ENCODE data around the gene CLDN6. TPM values are rescaled to one million over a fixed set of nuclear protein-coding genes. Genes with fewer than 3 reads are reported as not detected.

CLDN6 gene
- total and polyA plus RNA-seq, 9 of the 15 experiments (the other 6 are each of a cell fraction or from before 2014, with no cell fraction given) = 0.22 to 0.75 (median 0.38) TPM; not detected in 3

DNA sequence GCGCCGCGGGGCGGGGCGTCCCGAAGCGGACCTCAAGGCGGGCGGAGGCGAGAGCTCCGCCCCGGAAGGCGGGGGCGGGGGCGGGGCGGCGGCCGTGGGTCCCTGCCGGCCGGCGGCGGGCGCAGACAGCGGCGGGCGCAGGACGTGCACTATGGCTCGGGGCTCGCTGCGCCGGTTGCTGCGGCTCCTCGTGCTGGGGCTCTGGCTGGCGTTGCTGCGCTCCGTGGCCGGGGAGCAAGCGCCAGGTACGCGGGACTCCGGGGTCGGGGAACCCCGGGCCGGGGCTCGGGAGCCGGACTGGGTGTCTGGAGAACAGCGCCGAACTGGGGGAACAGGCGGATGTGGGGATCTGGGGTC is 2.2 kb upstream of the CLDN6 start, which contains the start of gene TNFRSF12A (continued):
- peak; percentile 57 for TF ChIP-seq SAP30 (IDR thresholded peaks at IDR 0.05; ENCODE audit: borderline replicate concordance, insufficient read depth, low read depth, low read length, poor library complexity, severe bottlenecking)
- no peak for TF ChIP-seq RHOXF2B (CRISPR knock-in tag; conservative IDR thresholded peaks at IDR 0.05)
- no peak for TF ChIP-seq GATAD2A (IDR thresholded peaks at IDR 0.05)
- TF ChIP-seq ZNF668 (CRISPR knock-in tag; IDR thresholded peaks at IDR 0.05) = no peak
- TF ChIP-seq E2F3 (CRISPR knock-in tag; IDR thresholded peaks at IDR 0.05) = no peak
- TF ChIP-seq KDM2B (CRISPR knock-in tag; IDR thresholded peaks at IDR 0.05) = 0 out of 2 replicates have a peak, but pooled peaks have one; percentile 70
- TF ChIP-seq, protein P1, sequence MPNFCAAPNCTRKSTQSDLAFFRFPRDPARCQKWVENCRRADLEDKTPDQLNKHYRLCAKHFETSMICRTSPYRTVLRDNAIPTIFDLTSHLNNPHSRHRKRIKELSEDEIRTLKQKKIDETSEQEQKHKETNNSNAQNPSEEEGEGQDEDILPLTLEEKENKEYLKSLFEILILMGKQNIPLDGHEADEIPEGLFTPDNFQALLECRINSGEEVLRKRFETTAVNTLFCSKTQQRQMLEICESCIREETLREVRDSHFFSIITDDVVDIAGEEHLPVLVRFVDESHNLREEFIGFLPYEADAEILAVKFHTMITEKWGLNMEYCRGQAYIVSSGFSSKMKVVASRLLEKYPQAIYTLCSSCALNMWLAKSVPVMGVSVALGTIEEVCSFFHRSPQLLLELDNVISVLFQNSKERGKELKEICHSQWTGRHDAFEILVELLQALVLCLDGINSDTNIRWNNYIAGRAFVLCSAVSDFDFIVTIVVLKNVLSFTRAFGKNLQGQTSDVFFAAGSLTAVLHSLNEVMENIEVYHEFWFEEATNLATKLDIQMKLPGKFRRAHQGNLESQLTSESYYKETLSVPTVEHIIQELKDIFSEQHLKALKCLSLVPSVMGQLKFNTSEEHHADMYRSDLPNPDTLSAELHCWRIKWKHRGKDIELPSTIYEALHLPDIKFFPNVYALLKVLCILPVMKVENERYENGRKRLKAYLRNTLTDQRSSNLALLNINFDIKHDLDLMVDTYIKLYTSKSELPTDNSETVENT (CRISPR knock-in tag; IDR thresholded peaks at IDR 0.05) = no peak; the same call in 1 of the 2 replicates
- no peak for TF ChIP-seq ZNF445 (CRISPR knock-in tag; IDR thresholded peaks at IDR 0.05; ENCODE audit: low read depth)
- TF ChIP-seq ZFP36 (IDR thresholded peaks at IDR 0.05; ENCODE audit: low read depth, low read length, partially characterized antibody) = no peak
- TF ChIP-seq CHD1 (IDR thresholded peaks at IDR 0.05; ENCODE audit: low read length) = no peak
- TF ChIP-seq, protein P2, sequence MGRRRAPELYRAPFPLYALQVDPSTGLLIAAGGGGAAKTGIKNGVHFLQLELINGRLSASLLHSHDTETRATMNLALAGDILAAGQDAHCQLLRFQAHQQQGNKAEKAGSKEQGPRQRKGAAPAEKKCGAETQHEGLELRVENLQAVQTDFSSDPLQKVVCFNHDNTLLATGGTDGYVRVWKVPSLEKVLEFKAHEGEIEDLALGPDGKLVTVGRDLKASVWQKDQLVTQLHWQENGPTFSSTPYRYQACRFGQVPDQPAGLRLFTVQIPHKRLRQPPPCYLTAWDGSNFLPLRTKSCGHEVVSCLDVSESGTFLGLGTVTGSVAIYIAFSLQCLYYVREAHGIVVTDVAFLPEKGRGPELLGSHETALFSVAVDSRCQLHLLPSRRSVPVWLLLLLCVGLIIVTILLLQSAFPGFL (CRISPR knock-in tag; IDR thresholded peaks at IDR 0.05) = no peak
- TF ChIP-seq, protein P3, sequence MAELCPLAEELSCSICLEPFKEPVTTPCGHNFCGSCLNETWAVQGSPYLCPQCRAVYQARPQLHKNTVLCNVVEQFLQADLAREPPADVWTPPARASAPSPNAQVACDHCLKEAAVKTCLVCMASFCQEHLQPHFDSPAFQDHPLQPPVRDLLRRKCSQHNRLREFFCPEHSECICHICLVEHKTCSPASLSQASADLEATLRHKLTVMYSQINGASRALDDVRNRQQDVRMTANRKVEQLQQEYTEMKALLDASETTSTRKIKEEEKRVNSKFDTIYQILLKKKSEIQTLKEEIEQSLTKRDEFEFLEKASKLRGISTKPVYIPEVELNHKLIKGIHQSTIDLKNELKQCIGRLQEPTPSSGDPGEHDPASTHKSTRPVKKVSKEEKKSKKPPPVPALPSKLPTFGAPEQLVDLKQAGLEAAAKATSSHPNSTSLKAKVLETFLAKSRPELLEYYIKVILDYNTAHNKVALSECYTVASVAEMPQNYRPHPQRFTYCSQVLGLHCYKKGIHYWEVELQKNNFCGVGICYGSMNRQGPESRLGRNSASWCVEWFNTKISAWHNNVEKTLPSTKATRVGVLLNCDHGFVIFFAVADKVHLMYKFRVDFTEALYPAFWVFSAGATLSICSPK (IDR thresholded peaks at IDR 0.05; ENCODE audit: borderline replicate concordance) = no peak
- peak; percentile 55 to 56; a peak in 2 of 4 replicates for TF ChIP-seq NRF1 (conservative IDR thresholded peaks at IDR 0.05 in 1 of 2, IDR thresholded peaks at IDR 0.05 in 1 of 2)
- peak; percentile 84 for TF ChIP-seq RB1 (IDR thresholded peaks at IDR 0.05; ENCODE audit: low read depth)
- TF ChIP-seq FOXJ2 (tag; IDR thresholded peaks at IDR 0.05) = no peak
- TF ChIP-seq PRPF4 (IDR thresholded peaks at IDR 0.05; ENCODE audit: insufficient read depth, low read depth, low read length, poor library complexity, severe bottlenecking) = peak; percentile 47
- no peak for TF ChIP-seq POLR3A (IDR thresholded peaks at IDR 0.05; ENCODE audit: borderline replicate concordance, extremely low read depth, insufficient read depth, insufficient read length)
- peak; percentile 51; the same call in 1 of the 2 replicates for TF ChIP-seq GABPB1 (CRISPR knock-in tag; IDR thresholded peaks at IDR 0.05)
- 0 out of 2 replicates have a peak, but pooled peaks have one; percentile 1 for TF ChIP-seq ZNF766 (CRISPR knock-in tag; conservative IDR thresholded peaks at IDR 0.05)
- TF ChIP-seq, protein P4, sequence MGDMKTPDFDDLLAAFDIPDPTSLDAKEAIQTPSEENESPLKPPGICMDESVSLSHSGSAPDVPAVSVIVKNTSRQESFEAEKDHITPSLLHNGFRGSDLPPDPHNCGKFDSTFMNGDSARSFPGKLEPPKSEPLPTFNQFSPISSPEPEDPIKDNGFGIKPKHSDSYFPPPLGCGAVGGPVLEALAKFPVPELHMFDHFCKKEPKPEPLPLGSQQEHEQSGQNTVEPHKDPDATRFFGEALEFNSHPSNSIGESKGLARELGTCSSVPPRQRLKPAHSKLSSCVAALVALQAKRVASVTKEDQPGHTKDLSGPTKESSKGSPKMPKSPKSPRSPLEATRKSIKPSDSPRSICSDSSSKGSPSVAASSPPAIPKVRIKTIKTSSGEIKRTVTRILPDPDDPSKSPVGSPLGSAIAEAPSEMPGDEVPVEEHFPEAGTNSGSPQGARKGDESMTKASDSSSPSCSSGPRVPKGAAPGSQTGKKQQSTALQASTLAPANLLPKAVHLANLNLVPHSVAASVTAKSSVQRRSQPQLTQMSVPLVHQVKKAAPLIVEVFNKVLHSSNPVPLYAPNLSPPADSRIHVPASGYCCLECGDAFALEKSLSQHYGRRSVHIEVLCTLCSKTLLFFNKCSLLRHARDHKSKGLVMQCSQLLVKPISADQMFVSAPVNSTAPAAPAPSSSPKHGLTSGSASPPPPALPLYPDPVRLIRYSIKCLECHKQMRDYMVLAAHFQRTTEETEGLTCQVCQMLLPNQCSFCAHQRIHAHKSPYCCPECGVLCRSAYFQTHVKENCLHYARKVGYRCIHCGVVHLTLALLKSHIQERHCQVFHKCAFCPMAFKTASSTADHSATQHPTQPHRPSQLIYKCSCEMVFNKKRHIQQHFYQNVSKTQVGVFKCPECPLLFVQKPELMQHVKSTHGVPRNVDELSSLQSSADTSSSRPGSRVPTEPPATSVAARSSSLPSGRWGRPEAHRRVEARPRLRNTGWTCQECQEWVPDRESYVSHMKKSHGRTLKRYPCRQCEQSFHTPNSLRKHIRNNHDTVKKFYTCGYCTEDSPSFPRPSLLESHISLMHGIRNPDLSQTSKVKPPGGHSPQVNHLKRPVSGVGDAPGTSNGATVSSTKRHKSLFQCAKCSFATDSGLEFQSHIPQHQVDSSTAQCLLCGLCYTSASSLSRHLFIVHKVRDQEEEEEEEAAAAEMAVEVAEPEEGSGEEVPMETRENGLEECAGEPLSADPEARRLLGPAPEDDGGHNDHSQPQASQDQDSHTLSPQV (IDR thresholded peaks at IDR 0.05) = peak; percentile 25; the same call in 1 of the 2 replicates

Data from K562 (cell line).